ENCODE measurements around the gene RXFP4. TPM values are rescaled to one million over a fixed set of nuclear protein-coding genes. Genes with fewer than 3 reads are reported as not detected.

RXFP4 gene
- polyA plus RNA-seq, 3 donors = 0.08 TPM; not detected in 2

- no peak for TF ChIP-seq CTCF (IDR thresholded peaks at IDR 0.05)
- peaks cover 14% of the 10 kb centered on the region for H3K4me1 Mint-ChIP-seq
Measured at GRCh38 chr1:155897746-155898145, 43.7 kb upstream of the RXFP4 start.

GRCh38 chr1:155898888-155899287, 42.5 kb upstream of the RXFP4 start:
- 100% methylated on average over 1 of the region's 2 CpGs for whole genome bisulfite sequencing (ENCODE audit: insufficient coverage)
- H3K27me3 Mint-ChIP-seq (ENCODE audit: low read depth in 3 of 3) = no peaks in the 10 kb centered on the region

More at GRCh38 chr1:155897746-155898145, 43.7 kb upstream of the RXFP4 start:
- H3K4me1 ChIP-seq (ENCODE audit: control insufficient read depth in 1 of 2, insufficient read depth in 2 of 2, low read length in 2 of 2) = peaks cover 10 to 14% of the 10 kb centered on the region in 2 donors
- H3K27ac ChIP-seq (ENCODE audit: low read depth in 1 of 2, low read length in 2 of 2) = no peak overlapping the region
- no peaks in the 10 kb centered on the region for H3K27me3 ChIP-seq (ENCODE audit: control insufficient read depth in 2 of 2, insufficient read depth in 2 of 2, low read length in 2 of 2)
- H3K9me3 ChIP-seq (replicated peaks in 1 of 2; ENCODE audit: control insufficient read depth in 1 of 2, insufficient read depth in 1 of 2, low read length in 2 of 2) = no peaks in the 10 kb centered on the region
- no peak overlapping the region for H2AFZ ChIP-seq (ENCODE audit: insufficient read depth, low read depth, low read length, poor library complexity, severe bottlenecking)
- no peak overlapping the region for H3K9ac ChIP-seq (ENCODE audit: insufficient read depth, low read length, poor library complexity, severe bottlenecking)
- peaks cover 50% of the 10 kb centered on the region for H4K20me1 ChIP-seq (ENCODE audit: insufficient read depth, low read length)
- WGBS (ENCODE audit: insufficient coverage) = no CpG with 5 or more reads among the region's 1 CpG
- peak overlapping the region in 2 of 7 donors; percentile 33 to 43 for H3K27ac Mint-ChIP-seq
- intact Hi-C loops (cut with micrococcal nuclease) = loop anchor here in 1 of 2 donors (5.0 kb wide), 1 partner anchor 35 kb away; no protein-coding TSS in a partner anchor
- H3K9me3 Mint-ChIP-seq = no peaks in the 10 kb centered on the region
- H3K4me3 ChIP-seq (replicated peaks in 1 of 3; ENCODE audit: low read depth in 2 of 3, low read length in 3 of 3) = no peak overlapping the region
- peaks cover 53 to 66% of the 10 kb centered on the region in 2 donors for H3K36me3 Mint-ChIP-seq
- no peak overlapping the region for H3K4me3 Mint-ChIP-seq
- no peak overlapping the region for H3K4me2 ChIP-seq (replicated peaks; ENCODE audit: extremely low read depth, low read length, poor library complexity, severe bottlenecking)
- H3K27me3 Mint-ChIP-seq (ENCODE audit: low read depth in 3 of 3) = no peaks in the 10 kb centered on the region
- H3K36me3 ChIP-seq (replicated peaks in 1 of 2; ENCODE audit: control insufficient read depth in 1 of 2, insufficient read depth in 2 of 2, low read length in 2 of 2) = peaks cover 57 to 67% of the 10 kb centered on the region in 2 donors
- no peak for DNase-seq
- H3K79me2 ChIP-seq (ENCODE audit: insufficient read depth, low read length) = peaks cover 4% of the 10 kb centered on the region

More at GRCh38 chr1:155898888-155899287, 42.5 kb upstream of the RXFP4 start:
- Mint-ChIP-seq H3K4me3 (no peak overlapping the region), H3K36me3 (peaks cover 59 to 77% of the 10 kb centered on the region in 2 donors), H3K4me1 (peaks cover 3% of the 10 kb centered on the region), H3K27ac (no peak overlapping the region), H3K9me3 (no peaks in the 10 kb centered on the region)
- H3K4me3 ChIP-seq (replicated peaks in 1 of 3; ENCODE audit: low read depth in 2 of 3, low read length in 3 of 3) = no peak overlapping the region
- H3K4me1 ChIP-seq (ENCODE audit: control insufficient read depth in 1 of 2, insufficient read depth in 2 of 2, low read length in 2 of 2) = peaks cover 2% of the 10 kb centered on the region in 2 donors
- H3K9ac ChIP-seq (ENCODE audit: insufficient read depth, low read length, poor library complexity, severe bottlenecking) = no peak overlapping the region
- H3K27ac ChIP-seq (ENCODE audit: low read depth in 1 of 2, low read length in 2 of 2) = no peak overlapping the region
- no peak for TF ChIP-seq CTCF (IDR thresholded peaks at IDR 0.05)
- H2AFZ ChIP-seq (ENCODE audit: insufficient read depth, low read depth, low read length, poor library complexity, severe bottlenecking) = no peak overlapping the region
- H3K79me2 ChIP-seq (ENCODE audit: insufficient read depth, low read length) = peaks cover 4% of the 10 kb centered on the region
- H3K36me3 ChIP-seq (replicated peaks in 1 of 2; ENCODE audit: control insufficient read depth in 1 of 2, insufficient read depth in 2 of 2, low read length in 2 of 2) = peaks cover 65 to 75% of the 10 kb centered on the region in 2 donors
- intact Hi-C loops (cut with micrococcal nuclease) = loop anchor here in 1 of 2 donors (5.0 kb wide), 1 partner anchor 37 kb away; no protein-coding TSS in a partner anchor
- no peak overlapping the region for H3K4me2 ChIP-seq (replicated peaks; ENCODE audit: extremely low read depth, low read length, poor library complexity, severe bottlenecking)
- no peak for DNase-seq
- H3K9me3 ChIP-seq (replicated peaks in 1 of 2; ENCODE audit: control insufficient read depth in 1 of 2, insufficient read depth in 1 of 2, low read length in 2 of 2) = no peaks in the 10 kb centered on the region
- peaks cover 58% of the 10 kb centered on the region for H4K20me1 ChIP-seq (ENCODE audit: insufficient read depth, low read length)
- H3K27me3 ChIP-seq (ENCODE audit: control insufficient read depth in 2 of 2, insufficient read depth in 2 of 2, low read length in 2 of 2) = no peaks in the 10 kb centered on the region

Measured in CD14-positive monocyte (primary cell).